22Rv1 (cell line): Measurements from ENCODE around the gene TRIM33.

Experiments
- CTCF ChIP-seq: fragments of 450-650 bp; IDR thresholded peaks from 2 replicates; pipeline ENCODE4 v1.5.1; 2017; ENCODE audit warnings: mild to moderate bottlenecking
- ZFX ChIP-seq: fragments of 450-650 bp; IDR thresholded peaks from 2 replicates; pipeline ENCODE4 v1.6.1; 2017; ENCODE audit warnings: antibody characterized with exemption, borderline replicate concordance

- no peak for TF ChIP-seq CTCF
- no peak for TF ChIP-seq ZFX
These were observed 73.2 kb downstream of the TRIM33 start for GRCh38 chr1:114437812-114438211.
